ENCODE data around the gene ASB6. TPM values are rescaled to one million over a fixed set of nuclear protein-coding genes. Genes with fewer than 3 reads are reported as not detected.

Gene ASB6
- total and polyA plus RNA-seq, 2 of the 13 experiments (the other 11 are each of a cell fraction or from before 2014, with no cell fraction given), result 8.2 to 8.4 TPM

DNA sequence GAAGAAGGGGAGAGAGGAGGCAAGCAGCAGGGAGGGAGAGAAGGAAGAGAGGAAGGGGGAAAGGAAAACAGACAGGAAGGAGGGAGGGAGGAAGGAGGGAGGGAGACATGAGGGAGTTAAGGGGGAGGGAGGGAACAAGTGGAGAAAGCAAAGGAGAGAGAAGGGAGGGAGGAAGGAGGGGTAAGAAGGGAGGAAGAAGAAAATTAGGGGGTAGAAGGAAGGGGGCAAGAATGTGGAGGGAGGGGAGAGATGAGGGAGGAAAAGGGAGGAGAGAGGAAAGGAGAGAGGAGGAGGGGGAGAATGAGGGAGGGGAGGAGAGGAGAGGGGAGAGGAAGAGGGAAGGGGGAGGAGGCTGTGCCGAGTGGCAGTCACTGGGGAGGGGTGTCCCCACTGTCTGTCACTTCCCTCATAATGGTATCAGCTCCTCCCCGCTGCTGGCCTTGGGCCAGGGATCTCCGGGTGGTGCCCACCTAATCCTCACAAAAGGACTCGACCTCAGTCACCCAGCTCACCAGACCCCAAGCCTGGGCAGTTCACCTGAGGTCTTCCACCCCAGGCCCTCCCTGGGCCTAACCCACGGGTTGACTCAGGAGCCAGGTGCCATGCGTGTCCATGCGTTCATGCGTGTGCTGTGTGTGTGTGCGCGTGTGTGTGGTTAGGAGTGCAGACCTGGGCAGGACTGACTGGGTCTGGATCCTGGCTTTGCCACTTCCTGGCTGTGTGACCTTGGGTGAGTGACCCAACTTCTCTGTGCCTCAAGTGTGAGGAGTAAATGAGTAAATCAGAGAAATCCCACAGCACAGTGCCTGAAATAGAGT is 39.1 kb downstream of the ASB6 start (continued):
- TF ChIP-seq ZSCAN5A (CRISPR knock-in tag; IDR thresholded peaks at IDR 0.05; ENCODE audit: borderline replicate concordance) (no peak), CENPX (CRISPR knock-in tag; IDR thresholded peaks at IDR 0.05) (no peak), ZBTB38 (CRISPR knock-in tag; IDR thresholded peaks at IDR 0.05) (0 out of 2 replicates have a peak, but pooled peaks have one; percentile 21), REXO4 (CRISPR knock-in tag; IDR thresholded peaks at IDR 0.05; ENCODE audit: borderline replicate concordance) (no peak), HNRNPK (IDR thresholded peaks at IDR 0.05; ENCODE audit: low read depth, low read length, poor library complexity, severe bottlenecking) (peak; percentile 73), KDM1A (CRISPR knock-in tag; IDR thresholded peaks at IDR 0.05) (peak; percentile 84), EP300 (IDR thresholded peaks at IDR 0.05; ENCODE audit: low read depth in 2 of 2, low read length in 2 of 2) (no peak), EP300 (CRISPR knock-in tag; IDR thresholded peaks at IDR 0.05; ENCODE audit: borderline replicate concordance) (0 out of 2 replicates have a peak, but pooled peaks have one; percentile 16), ETV5 (CRISPR knock-in tag; IDR thresholded peaks at IDR 0.05; ENCODE audit: borderline replicate concordance) (0 out of 2 replicates have a peak, but pooled peaks have one; percentile 21), TEAD2 (CRISPR knock-in tag; IDR thresholded peaks at IDR 0.05) (no peak), ZMYM3 (CRISPR knock-in tag; IDR thresholded peaks at IDR 0.05) (peak; percentile 93), SUZ12 (IDR thresholded peaks at IDR 0.05; ENCODE audit: low read depth, low read length) (no peak), ZNF383 (CRISPR knock-in tag; IDR thresholded peaks at IDR 0.05; ENCODE audit: borderline replicate concordance) (0 out of 2 replicates have a peak, but pooled peaks have one; percentile 40), ZFX (CRISPR knock-in tag; IDR thresholded peaks at IDR 0.05; ENCODE audit: low read depth) (0 out of 2 replicates have a peak, but pooled peaks have one; percentile 11), ZNF563 (CRISPR knock-in tag; IDR thresholded peaks at IDR 0.05) (no peak), RCOR2 (CRISPR knock-in tag; IDR thresholded peaks at IDR 0.05) (0 out of 2 replicates have a peak, but pooled peaks have one; percentile 39), PCBP2 (optimal IDR thresholded peaks at IDR 0.05; ENCODE audit: low read depth, low read length, poor library complexity, severe bottlenecking) (peak; percentile 77), ZNF562 (CRISPR knock-in tag; IDR thresholded peaks at IDR 0.05; ENCODE audit: borderline replicate concordance) (no peak), PCBP1 (IDR thresholded peaks at IDR 0.05; ENCODE audit: borderline replicate concordance, low read depth, low read length) (0 out of 2 replicates have a peak, but pooled peaks have one; percentile 41), ETV6 (CRISPR knock-in tag; conservative IDR thresholded peaks at IDR 0.05) (no peak), ZEB1 (IDR thresholded peaks at IDR 0.05; ENCODE audit: insufficient replicate concordance, low read depth) (no peak)
